ENCODE measurements around the gene NEK9. TPM values are rescaled to one million over a fixed set of nuclear protein-coding genes. Genes with fewer than 3 reads are reported as not detected.

The NEK9 gene
- total RNA-seq, 6 donors from 2014 or later = 37.5 to 96.4 (median 78.9) TPM

- Histone ChIP-seq H3K4me3 (no peak overlapping the region), H3K27ac (no peak overlapping the region), H3K9me3 (no peaks in the 10 kb centered on the region), H3K27me3 (no peaks in the 10 kb centered on the region), H3K36me3 (peaks cover 0 to 6% (median 0%) of the 10 kb centered on the region in 4 donors), H3K4me1 (peaks cover 27 to 64% (median 38%) of the 10 kb centered on the region in 4 donors)
- 87 to 88% methylated on average over 4 of the region's 4 CpGs for WGBS, 2 donors
- DNase-seq (no peak), ATAC-seq (ENCODE audit: low FRiP score in 2 of 2) (no peak)
- TF ChIP-seq EP300 (IDR thresholded peaks at IDR 0.05) (no peak), POLR2A (IDR thresholded peaks at IDR 0.05) (no peak), CTCF (IDR thresholded peaks at IDR 0.05) (no peak), POLR2AphosphoS5 (IDR thresholded peaks at IDR 0.05) (no peak)
These were observed 79.3 kb downstream of the NEK9 start for GRCh38 chr14:75047506-75047905.

GRCh38 chr14:75046899-75047298, 79.9 kb downstream of the NEK9 start:
- no peak for DNase-seq
- peaks cover 29 to 66% (median 42%) of the 10 kb centered on the region in 4 donors for H3K4me1 ChIP-seq
- no peaks in the 10 kb centered on the region for H3K9me3 ChIP-seq
- H3K27me3 ChIP-seq = no peaks in the 10 kb centered on the region
- H3K27ac ChIP-seq = no peak overlapping the region
- 96 to 99% methylated on average over 3 of the region's 3 CpGs for WGBS, 2 donors
- ATAC-seq (ENCODE audit: low FRiP score in 2 of 2) = no peak
- peaks cover 0 to 9% (median under 1%) of the 10 kb centered on the region in 4 donors for H3K36me3 ChIP-seq
- no peak overlapping the region for H3K4me3 ChIP-seq
- TF ChIP-seq POLR2AphosphoS5 (IDR thresholded peaks at IDR 0.05) (no peak), POLR2A (IDR thresholded peaks at IDR 0.05) (no peak), CTCF (IDR thresholded peaks at IDR 0.05) (no peak), EP300 (IDR thresholded peaks at IDR 0.05) (no peak)

- TF ChIP-seq EP300 (IDR thresholded peaks at IDR 0.05) (no peak), POLR2AphosphoS5 (IDR thresholded peaks at IDR 0.05) (no peak), POLR2A (IDR thresholded peaks at IDR 0.05) (no peak), CTCF (IDR thresholded peaks at IDR 0.05) (no peak)
- no peaks in the 10 kb centered on the region for H3K9me3 ChIP-seq
- H3K27ac ChIP-seq = no peak overlapping the region
- no peak for ATAC-seq (ENCODE audit: low FRiP score in 2 of 2)
- peaks cover 32 to 64% (median 46%) of the 10 kb centered on the region in 4 donors for H3K4me1 ChIP-seq
- 77 to 79% methylated on average over 5 of the region's 5 CpGs for WGBS, 2 donors
- H3K36me3 ChIP-seq = peaks cover 0 to 9% (median 2%) of the 10 kb centered on the region in 4 donors
- H3K27me3 ChIP-seq = no peaks in the 10 kb centered on the region
- no peak overlapping the region for H3K4me3 ChIP-seq
- DNase-seq = no peak
These were observed 80.6 kb downstream of the NEK9 start for GRCh38 chr14:75046275-75046674.

- H3K36me3 ChIP-seq = peaks cover 0 to 14% (median 2%) of the 10 kb centered on the region in 4 donors
- TF ChIP-seq EP300 (IDR thresholded peaks at IDR 0.05) = peak in 1 of 4 donors; percentile 41
- TF ChIP-seq POLR2A (IDR thresholded peaks at IDR 0.05) = no peak
- TF ChIP-seq CTCF (IDR thresholded peaks at IDR 0.05) = no peak
- TF ChIP-seq POLR2AphosphoS5 (IDR thresholded peaks at IDR 0.05) = peak; percentile 24 to 48
- peaks cover 29 to 57% (median 41%) of the 10 kb centered on the region in 4 donors for H3K4me1 ChIP-seq
- 62 to 72% methylated on average over 8 of the region's 8 CpGs for WGBS, 2 donors
- no peaks in the 10 kb centered on the region for H3K27me3 ChIP-seq
- ATAC-seq (ENCODE audit: low FRiP score in 2 of 2) = no peak
- peak overlapping the region in 3 of 4 donors; percentile 30 to 44 (median 32) for H3K27ac ChIP-seq
- no peaks in the 10 kb centered on the region for H3K9me3 ChIP-seq
- no peak overlapping the region for H3K4me3 ChIP-seq
- no peak for DNase-seq
These were observed 82.1 kb downstream of the NEK9 start for GRCh38 chr14:75044752-75045151.

- no peaks in the 10 kb centered on the region for H3K27me3 ChIP-seq
- ATAC-seq (ENCODE audit: low FRiP score in 2 of 2) = no peak
- peaks cover 0 to 16% (median 2%) of the 10 kb centered on the region in 4 donors for H3K36me3 ChIP-seq
- no peak overlapping the region for H3K4me3 ChIP-seq
- TF ChIP-seq CTCF (IDR thresholded peaks at IDR 0.05) = no peak
- TF ChIP-seq POLR2A (IDR thresholded peaks at IDR 0.05) = no peak
- TF ChIP-seq EP300 (IDR thresholded peaks at IDR 0.05) = no peak
- no peak for TF ChIP-seq POLR2AphosphoS5 (IDR thresholded peaks at IDR 0.05)
- DNase-seq = no peak
- peaks cover 26 to 53% (median 38%) of the 10 kb centered on the region in 4 donors for H3K4me1 ChIP-seq
- WGBS, 2 donors = 7 to 13% methylated on average over 2 of the region's 2 CpGs
- peak overlapping the region in 2 of 4 donors; percentile 30 to 44 for H3K27ac ChIP-seq
- H3K9me3 ChIP-seq = no peaks in the 10 kb centered on the region
These were observed 82.5 kb downstream of the NEK9 start for GRCh38 chr14:75044322-75044721.

Data from upper lobe of left lung (tissue), 6 donors.